Gastroesophageal sphincter (tissue), 4 donors: ENCODE measurements around the gene ST3GAL2. TPM values are rescaled to one million over a fixed set of nuclear protein-coding genes. Genes with fewer than 3 reads are reported as not detected.

Experiments
- ATAC-seq: fragments of 150-250 bp; one replicate; pipeline ENCODE4 v1.9.1; 2016; ENCODE audit warnings: mild to moderate bottlenecking, moderate library complexity
- H3K27ac ChIP-seq, 4 donors: fragments of 200-600 bp; sonication (generic) in 3 of 4; 1 replicate in 3 of 4; 2 replicates in 1 of 4; pipeline ENCODE4 v1.5.1; 2016 to 2019
- H3K27me3 ChIP-seq: fragments of 200-600 bp; sonication (generic); one replicate; pipeline ENCODE4 v1.5.1; 2019
- H3K36me3 ChIP-seq, 2 donors: fragments of 200-600 bp; sonication (generic); one replicate each; pipeline ENCODE4 v1.5.1; 2019; ENCODE audit warnings: control low read depth in 1 of 2
- H3K4me1 ChIP-seq, 3 donors: fragments of 200-600 bp; sonication (generic); 1 replicate in 2 of 3; 2 replicates in 1 of 3; pipeline ENCODE4 v1.5.1; 2016 to 2019; ENCODE audit warnings: control low read depth in 2 of 3
- H3K4me3 ChIP-seq, 2 donors: fragments of 200-600 bp; sonication (generic); one replicate each; pipeline ENCODE4 v1.5.1; 2019; ENCODE audit warnings: mild to moderate bottlenecking in 1 of 2, moderate library complexity in 1 of 2
- H3K9me3 ChIP-seq, 3 donors: fragments of 200-600 bp; sonication (generic); one replicate each; pipeline ENCODE4 v1.5.1; 2017 to 2019; ENCODE audit warnings: control low read depth in 2 of 3
- EP300 ChIP-seq: sonication (generic); formaldehyde crosslinking; IDR thresholded peaks from one replicate; pipeline ENCODE4 v1.6.1; 2017; ENCODE audit warnings: antibody characterized with exemption, mild to moderate bottlenecking
- POLR2A ChIP-seq, 2 donors: fragments of 450-650 bp; IDR thresholded peaks; one replicate each; pipeline ENCODE4 v1.6.1; 2017; ENCODE audit warnings: antibody characterized with exemption in 2 of 2, mild to moderate bottlenecking in 2 of 2, moderate library complexity in 1 of 2
- POLR2AphosphoS5 ChIP-seq: sonication (generic); formaldehyde crosslinking; IDR thresholded peaks from one replicate; pipeline ENCODE4 v1.6.1; 2017; ENCODE audit warnings: antibody characterized with exemption
- WGBS, 2 donors: methylation state at CpG; one replicate each; pipeline ENCODE4 v1.1.5; 2018; ENCODE audit warnings: low coverage in 1 of 2; 5-methylcytosine and 5-hydroxymethylcytosine counted together
- total RNA-seq, 4 donors: library from RNA; depleted of rRNA; stranded (reverse); fragments of >200 nt; gene quantifications; one replicate each; pipeline ENCODE4 v1.1.0, GENCODE V29; 2016
- TF ChIP-seq, protein P1 (sequence below), 4 experiments: fragments of 200-600 bp in 2 of 4; fragments of 450-650 bp in 2 of 4; sonication (generic) in 1 of 4; IDR thresholded peaks; one replicate each; pipeline ENCODE4 v1.5.1; 2017 to 2019; ENCODE audit warnings: antibody characterized with exemption in 4 of 4, mild to moderate bottlenecking in 2 of 4, moderate library complexity in 2 of 4

ST3GAL2 gene
- total RNA-seq, 4 donors from 2014 or later = 17.6 to 35.6 (median 24.8) TPM

DNA sequence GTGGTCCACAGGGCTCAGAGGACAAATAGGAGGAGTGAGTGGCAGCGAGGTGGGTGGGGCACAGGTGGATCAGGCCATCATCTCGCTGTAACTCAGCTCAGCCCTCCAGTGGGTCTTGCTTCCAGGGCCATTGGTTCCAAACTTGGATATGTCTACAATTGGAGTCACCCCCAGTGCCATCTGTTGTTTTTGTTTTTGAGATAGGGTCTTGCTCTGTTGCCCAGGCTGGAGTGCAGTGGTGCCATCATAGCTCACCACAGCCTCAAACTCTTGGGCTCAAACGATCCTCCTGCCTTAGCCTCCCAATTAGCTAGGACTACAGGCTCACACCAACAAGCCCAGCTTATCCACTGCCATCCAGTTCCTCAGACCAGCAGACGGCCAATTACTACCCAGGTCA is 46.3 kb downstream of the ST3GAL2 start:
- Histone ChIP-seq H3K27me3 (no peaks in the 10 kb centered on the region), H3K36me3 (peaks cover 0 to 60% of the 10 kb centered on the region in 2 donors), H3K27ac (peak overlapping the region in 1 of 4 donors; percentile 11), H3K9me3 (no peaks in the 10 kb centered on the region), H3K4me1 (peaks cover 0 to 8% (median 3%) of the 10 kb centered on the region in 3 donors), H3K4me3 (no peak overlapping the region)
- no peak for TF ChIP-seq POLR2A (IDR thresholded peaks at IDR 0.05)
- TF ChIP-seq, protein P1, sequence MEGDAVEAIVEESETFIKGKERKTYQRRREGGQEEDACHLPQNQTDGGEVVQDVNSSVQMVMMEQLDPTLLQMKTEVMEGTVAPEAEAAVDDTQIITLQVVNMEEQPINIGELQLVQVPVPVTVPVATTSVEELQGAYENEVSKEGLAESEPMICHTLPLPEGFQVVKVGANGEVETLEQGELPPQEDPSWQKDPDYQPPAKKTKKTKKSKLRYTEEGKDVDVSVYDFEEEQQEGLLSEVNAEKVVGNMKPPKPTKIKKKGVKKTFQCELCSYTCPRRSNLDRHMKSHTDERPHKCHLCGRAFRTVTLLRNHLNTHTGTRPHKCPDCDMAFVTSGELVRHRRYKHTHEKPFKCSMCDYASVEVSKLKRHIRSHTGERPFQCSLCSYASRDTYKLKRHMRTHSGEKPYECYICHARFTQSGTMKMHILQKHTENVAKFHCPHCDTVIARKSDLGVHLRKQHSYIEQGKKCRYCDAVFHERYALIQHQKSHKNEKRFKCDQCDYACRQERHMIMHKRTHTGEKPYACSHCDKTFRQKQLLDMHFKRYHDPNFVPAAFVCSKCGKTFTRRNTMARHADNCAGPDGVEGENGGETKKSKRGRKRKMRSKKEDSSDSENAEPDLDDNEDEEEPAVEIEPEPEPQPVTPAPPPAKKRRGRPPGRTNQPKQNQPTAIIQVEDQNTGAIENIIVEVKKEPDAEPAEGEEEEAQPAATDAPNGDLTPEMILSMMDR (IDR thresholded peaks at IDR 0.05) = no peak
- no peak for TF ChIP-seq POLR2AphosphoS5
- TF ChIP-seq EP300 = no peak
- WGBS, 2 donors = 92 to 100% methylated on average over 2 to 3 of the region's 4 CpGs
- no peak for ATAC-seq

DNA sequence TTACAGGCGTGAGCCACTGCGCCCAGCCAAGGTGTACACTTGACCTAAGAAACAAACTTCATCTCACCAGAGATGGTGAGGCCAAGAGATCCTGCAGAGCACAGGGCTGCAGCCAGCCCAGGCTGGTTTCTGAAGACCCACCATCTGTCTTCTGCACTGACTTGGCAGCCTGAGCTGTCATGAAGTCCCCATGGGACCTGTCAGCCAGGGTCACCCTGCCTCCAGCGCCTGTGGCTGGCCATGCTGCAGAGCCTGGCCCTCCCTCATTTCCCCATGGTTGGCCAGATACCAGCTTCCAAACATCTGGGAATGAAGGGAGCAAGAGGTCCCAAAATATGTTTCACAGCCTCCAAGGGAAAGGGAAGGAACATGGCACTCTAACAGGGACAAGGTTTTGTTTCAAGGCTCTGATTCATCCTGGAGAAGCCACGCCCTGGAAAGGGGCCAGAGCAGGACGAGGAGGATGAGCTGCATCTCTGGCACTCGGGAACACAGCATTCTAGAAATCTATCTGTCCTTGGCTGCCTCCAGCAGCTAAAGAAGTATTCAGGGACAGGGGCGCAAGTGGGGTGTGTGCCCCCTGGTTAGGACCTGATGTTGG is 46.9 kb downstream of the ST3GAL2 start:
- Histone ChIP-seq H3K36me3 (peaks cover 0 to 60% of the 10 kb centered on the region in 2 donors), H3K4me3 (no peak overlapping the region), H3K9me3 (no peaks in the 10 kb centered on the region), H3K27me3 (no peaks in the 10 kb centered on the region), H3K27ac (peak overlapping the region in 1 of 4 donors; percentile 11), H3K4me1 (peaks cover 0 to 8% (median 3%) of the 10 kb centered on the region in 3 donors)
- 30% methylated on average over 2 of the region's 7 CpGs; no CpG with 5 or more reads in 1 of the 2 donors for WGBS, 2 donors
- TF ChIP-seq POLR2A (IDR thresholded peaks at IDR 0.05) = no peak
- no peak for TF ChIP-seq EP300
- TF ChIP-seq, protein P1 (IDR thresholded peaks at IDR 0.05) = no peak
- TF ChIP-seq POLR2AphosphoS5 = no peak
- peak; percentile 76 for ATAC-seq

DNA sequence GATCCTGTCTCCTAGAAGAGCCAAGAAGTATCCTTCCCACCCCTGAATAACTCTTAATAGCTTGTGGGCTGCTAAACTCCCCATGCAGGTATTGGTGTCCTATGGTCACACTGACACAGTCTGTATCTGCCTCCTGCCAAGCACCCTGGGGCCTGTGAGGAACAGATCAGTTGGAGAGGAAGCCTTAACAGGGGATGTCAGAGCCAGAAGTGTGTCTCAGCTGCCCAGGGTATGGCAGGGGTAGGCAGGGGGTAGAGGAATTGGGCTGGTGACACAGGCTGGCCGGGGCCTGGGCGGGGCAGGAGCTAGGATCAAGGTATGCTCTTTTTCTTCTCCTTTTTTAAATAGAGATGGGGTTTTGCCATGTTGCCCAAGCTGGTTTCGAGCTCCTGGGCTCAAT is 47.5 kb downstream of the ST3GAL2 start:
- Histone ChIP-seq H3K36me3 (peaks cover 0 to 66% of the 10 kb centered on the region in 2 donors), H3K27ac (no peak overlapping the region), H3K4me3 (no peak overlapping the region), H3K9me3 (no peaks in the 10 kb centered on the region), H3K27me3 (no peaks in the 10 kb centered on the region), H3K4me1 (peaks cover 0 to 8% (median 3%) of the 10 kb centered on the region in 3 donors)
- no peak for ATAC-seq
- no peak for TF ChIP-seq EP300
- TF ChIP-seq POLR2AphosphoS5 = no peak
- TF ChIP-seq, protein P1 (IDR thresholded peaks at IDR 0.05) = no peak
- TF ChIP-seq POLR2A (IDR thresholded peaks at IDR 0.05) = no peak
- 92% methylated on average over 2 of the region's 3 CpGs; no CpG with 5 or more reads in 1 of the 2 donors for WGBS, 2 donors

DNA sequence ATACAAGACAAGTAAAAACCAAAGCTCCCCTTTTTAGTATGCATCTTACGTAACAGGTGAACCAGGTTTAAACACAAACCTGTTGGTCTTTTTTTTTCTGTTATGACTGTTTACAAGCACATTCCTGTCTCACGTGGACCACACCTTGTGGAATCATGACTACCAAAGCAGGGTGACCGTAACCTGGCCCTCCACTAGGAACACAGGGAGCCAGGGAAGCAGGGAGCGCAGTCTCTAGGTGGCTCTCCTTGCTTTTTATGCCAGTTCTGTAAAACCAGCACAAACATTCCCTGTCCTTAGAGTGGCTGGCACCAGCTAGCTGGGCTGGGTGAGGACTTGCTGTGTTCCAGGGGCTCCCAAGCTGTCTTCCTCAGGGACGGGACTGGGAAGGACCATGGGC is 48.1 kb downstream of the ST3GAL2 start:
- TF ChIP-seq POLR2AphosphoS5 = no peak
- TF ChIP-seq EP300 = no peak
- TF ChIP-seq, protein P1 (IDR thresholded peaks at IDR 0.05) = no peak
- no peak for TF ChIP-seq POLR2A (IDR thresholded peaks at IDR 0.05)
- no peak for ATAC-seq
- Histone ChIP-seq H3K27ac (no peak overlapping the region), H3K9me3 (no peaks in the 10 kb centered on the region), H3K36me3 (peaks cover 0 to 72% of the 10 kb centered on the region in 2 donors), H3K4me1 (peaks cover 0 to 8% (median 3%) of the 10 kb centered on the region in 3 donors), H3K4me3 (no peak overlapping the region), H3K27me3 (no peaks in the 10 kb centered on the region)
- WGBS, 2 donors = 79 to 94% methylated on average over 3 to 4 of the region's 5 CpGs
